AG09309 (cell line): ENCODE data around the gene RFPL3.

ENCODE experiments used
- DNase-seq: peaks from one replicate; pipeline ENCODE4 v3.0.0-alpha.2; 2010; ENCODE audit warnings: low read depth
- H3K4me3 ChIP-seq: 2 replicates; pipeline ENCODE4 v1.5.1; 2011; ENCODE audit warnings: mild to moderate bottlenecking, low read depth, low read length, moderate library complexity; ENCODE audit not compliant: control insufficient read depth
- TF ChIP-seq, protein P1 (sequence below): IDR thresholded peaks from 2 replicates; pipeline ENCODE4 v1.5.1; 2011; ENCODE audit warnings: mild to moderate bottlenecking, low read depth, low read length, inconsistent platforms; ENCODE audit not compliant: insufficient read depth, control insufficient read depth; ENCODE audit errors: missing control alignments

RFPL3 gene

GRCh38 chr22:32364210-32364609 is 6.5 kb downstream of the RFPL3 start:
- TF ChIP-seq, protein P1, sequence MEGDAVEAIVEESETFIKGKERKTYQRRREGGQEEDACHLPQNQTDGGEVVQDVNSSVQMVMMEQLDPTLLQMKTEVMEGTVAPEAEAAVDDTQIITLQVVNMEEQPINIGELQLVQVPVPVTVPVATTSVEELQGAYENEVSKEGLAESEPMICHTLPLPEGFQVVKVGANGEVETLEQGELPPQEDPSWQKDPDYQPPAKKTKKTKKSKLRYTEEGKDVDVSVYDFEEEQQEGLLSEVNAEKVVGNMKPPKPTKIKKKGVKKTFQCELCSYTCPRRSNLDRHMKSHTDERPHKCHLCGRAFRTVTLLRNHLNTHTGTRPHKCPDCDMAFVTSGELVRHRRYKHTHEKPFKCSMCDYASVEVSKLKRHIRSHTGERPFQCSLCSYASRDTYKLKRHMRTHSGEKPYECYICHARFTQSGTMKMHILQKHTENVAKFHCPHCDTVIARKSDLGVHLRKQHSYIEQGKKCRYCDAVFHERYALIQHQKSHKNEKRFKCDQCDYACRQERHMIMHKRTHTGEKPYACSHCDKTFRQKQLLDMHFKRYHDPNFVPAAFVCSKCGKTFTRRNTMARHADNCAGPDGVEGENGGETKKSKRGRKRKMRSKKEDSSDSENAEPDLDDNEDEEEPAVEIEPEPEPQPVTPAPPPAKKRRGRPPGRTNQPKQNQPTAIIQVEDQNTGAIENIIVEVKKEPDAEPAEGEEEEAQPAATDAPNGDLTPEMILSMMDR, result no peak
- H3K4me3 ChIP-seq, result no peak overlapping the region
- DNase-seq, result no peak

- no peak for DNase-seq
- H3K4me3 ChIP-seq, result no peak overlapping the region
- TF ChIP-seq, protein P1, result no peak
These were observed 18.2 kb downstream of the RFPL3 start for GRCh38 chr22:32375678-32376450.

DNA sequence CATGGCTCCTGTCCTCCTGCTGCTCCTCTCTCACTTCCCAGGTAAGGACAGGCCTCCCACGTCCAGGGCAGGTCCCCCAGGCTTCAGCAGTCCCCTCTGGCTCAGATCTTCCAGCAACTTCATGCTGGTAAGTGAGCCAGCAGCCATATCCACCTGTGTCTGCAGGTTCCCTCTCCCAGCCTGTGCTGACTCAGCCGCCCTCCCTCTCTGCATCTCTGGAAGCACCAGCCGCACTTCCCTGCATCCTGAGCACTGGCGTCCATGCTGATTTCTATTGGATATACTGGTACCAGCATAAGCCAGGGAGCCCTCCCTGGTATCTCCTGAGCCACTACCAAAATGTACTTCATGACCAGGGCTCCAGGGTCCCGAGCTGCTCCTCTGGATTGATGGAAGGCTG is 19.0 kb downstream of the RFPL3 start:
- no peak overlapping the region for H3K4me3 ChIP-seq
- no peak for DNase-seq
- TF ChIP-seq, protein P1, result no peak

DNA sequence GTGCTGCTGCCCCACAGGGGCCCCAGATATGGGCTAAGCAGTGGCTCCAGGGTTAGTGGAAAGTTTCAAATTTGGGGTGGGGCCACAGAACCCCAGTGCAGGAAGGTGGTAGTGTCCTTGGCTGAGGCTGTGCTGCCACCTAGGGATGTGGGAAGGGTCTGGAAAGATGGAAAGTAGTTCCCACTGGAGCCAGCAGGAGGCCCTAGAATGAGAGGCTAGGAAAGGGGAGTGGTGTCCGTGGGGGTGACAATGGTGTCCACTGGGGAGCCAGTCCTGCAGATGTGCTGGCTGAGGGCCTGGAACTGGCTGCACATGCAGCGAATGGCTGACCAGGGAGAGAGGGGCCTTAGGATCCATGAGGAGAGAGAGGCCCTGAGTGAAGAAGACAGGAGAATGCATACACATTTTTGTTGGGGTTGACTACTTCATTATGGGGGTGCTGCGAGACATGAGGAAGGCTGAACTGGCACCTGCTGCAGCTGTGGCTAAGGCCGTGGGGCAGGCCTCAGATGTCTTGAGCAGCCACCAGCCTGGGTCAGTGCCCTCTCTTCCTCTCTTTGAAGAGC is 21.1 kb downstream of the RFPL3 start:
- no peak for DNase-seq

GRCh38 chr22:32380991-32381390 is 23.3 kb downstream of the RFPL3 start:
- no peak overlapping the region for H3K4me3 ChIP-seq
- TF ChIP-seq, protein P1, result no peak
- no peak for DNase-seq

More for the DNA sequence above, 21.1 kb downstream of the RFPL3 start:
- TF ChIP-seq, protein P1, result peak; percentile 56
- no peak overlapping the region for H3K4me3 ChIP-seq

DNA sequence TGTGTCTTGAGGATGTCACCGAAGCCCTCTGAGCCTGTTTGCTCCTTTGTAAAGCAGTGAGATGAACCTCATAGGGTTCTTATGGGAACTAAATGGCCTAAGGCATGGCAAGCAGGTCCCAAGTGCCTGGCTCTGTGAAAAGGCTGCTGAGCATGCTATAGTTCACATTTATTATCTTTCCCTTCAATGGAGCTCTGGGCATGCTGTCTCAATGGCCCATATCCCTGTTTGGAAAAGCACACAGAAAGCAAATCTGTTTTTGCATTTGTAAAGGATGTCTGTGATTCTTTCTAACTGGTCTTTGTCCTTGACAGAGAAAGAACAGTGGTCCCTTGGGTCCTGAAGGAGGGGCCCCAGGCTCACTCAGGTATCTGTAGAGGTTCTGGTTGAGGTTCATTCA is 28.0 kb downstream of the RFPL3 start:
- DNase-seq, result no peak
- H3K4me3 ChIP-seq, result no peak overlapping the region
- TF ChIP-seq, protein P1, result no peak
